Activated CD4-positive, alpha-beta T cell treated with anti-CD3 and anti-CD28 coated beads, Interleukin-2, Interleukin-4, amounts not matched to agents 100 ng/mL and 50 ng/mL, durations not matched to agents 16 hours and 8 hours (primary cell): ENCODE results near the gene STX16.
"Not testable (repeated sequence)": the region's sequence is repeated elsewhere in the genome, so short reads cannot be mapped to it uniquely, and the experiment has no call there.

ENCODE experiments used
- DNase-seq: peaks from one replicate; pipeline ENCODE4 v3.0.0-alpha.2; 2020; ENCODE audit warnings: low spot score

Gene STX16

GRCh38 chr20:58712151-58712791 is 61.2 kb downstream of the STX16 start:
- no peak for DNase-seq

DNA sequence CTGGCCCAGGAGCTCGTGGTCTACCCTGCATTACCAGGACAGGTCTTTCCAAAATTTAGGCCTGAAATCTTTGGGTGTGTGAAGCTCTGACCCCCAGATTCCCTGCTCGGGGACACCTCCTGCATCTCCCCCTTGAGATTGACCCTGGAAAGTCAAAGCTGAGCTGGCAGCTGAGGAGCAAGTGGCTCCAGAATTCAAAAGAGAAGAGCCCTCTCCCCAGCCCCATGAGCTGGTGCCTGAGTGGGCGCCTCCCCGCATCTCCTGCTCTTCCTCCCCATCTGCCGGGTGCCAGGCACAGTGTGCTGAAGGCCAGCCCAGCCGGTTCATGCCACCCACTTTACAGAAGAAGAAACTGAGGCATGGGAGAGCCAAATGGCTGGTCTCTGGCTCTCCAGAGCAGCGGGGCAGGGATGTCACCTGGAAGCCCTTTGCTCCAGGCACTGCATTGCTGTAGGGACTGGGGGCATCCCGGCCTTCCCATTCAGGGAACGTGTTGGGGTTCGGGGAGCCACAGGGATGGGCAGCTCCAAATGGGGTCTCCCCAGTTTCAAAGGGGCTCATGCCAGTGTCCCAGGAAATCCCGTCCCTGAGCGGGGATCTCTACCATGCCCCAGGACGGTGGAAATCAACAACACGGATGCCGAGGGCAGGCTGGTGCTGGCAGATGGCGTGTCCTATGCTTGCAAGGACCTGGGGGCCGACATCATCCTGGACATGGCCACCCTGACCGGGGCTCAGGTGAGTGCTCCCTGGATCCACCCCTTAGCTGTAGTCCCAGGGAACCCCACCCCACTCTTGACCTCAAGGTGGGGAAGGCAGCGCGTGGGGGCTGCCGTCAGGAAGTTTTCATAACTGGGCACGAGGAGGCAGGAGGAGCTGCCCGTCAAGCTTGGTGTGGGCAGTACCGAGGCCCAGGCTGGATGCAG is 62.0 kb downstream of the STX16 start:
- no peak for DNase-seq

DNA sequence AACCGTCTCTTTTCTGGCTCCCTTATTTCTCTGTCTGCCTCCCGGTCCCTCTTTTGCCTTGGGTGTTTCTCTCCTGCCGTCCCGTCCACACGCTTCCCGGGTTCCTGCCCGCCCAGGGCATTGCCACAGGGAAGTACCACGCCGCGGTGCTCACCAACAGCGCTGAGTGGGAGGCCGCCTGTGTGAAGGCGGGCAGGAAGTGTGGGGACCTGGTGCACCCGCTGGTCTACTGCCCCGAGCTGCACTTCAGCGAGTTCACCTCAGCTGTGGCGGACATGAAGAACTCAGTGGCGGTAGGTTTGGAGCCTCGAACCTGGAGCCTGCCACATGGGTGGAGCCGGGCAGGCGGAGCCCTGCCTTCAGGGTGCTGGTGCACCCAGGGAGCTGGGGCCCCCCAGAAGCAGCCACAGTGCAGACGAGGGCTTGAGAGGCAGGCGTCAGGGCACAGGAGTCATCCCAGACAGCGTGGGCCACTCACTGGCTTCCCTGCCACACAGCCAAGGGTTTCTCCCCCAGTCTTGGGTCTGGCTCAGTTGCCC is 62.8 kb downstream of the STX16 start:
- no peak for DNase-seq

DNA sequence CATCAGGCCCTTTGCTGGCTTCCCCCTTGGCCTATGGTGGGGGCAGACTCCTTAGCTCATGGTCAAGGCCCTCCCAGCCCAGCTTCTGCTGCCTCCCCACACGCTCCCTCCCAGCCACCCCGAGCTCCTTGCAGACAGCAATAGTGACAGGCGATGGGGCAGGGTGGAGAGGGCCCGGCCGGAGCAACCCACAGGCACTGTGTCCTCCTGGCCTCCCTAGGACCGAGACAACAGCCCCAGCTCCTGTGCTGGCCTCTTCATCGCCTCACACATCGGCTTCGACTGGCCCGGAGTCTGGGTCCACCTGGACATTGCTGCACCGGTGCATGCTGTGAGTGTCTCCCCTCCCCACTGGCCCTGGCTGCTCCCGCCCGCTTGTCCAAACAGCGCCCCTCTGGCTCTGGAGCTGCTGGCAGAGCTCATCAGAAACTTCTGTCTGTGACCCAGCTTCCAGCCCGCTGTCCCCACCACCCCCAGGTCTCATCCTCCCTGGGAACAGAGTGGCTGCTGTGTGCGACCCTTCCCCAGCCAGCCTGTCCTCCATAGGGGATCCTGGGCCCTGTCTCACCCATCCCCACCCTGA is 63.3 kb downstream of the STX16 start:
- DNase-seq: no peak

DNA sequence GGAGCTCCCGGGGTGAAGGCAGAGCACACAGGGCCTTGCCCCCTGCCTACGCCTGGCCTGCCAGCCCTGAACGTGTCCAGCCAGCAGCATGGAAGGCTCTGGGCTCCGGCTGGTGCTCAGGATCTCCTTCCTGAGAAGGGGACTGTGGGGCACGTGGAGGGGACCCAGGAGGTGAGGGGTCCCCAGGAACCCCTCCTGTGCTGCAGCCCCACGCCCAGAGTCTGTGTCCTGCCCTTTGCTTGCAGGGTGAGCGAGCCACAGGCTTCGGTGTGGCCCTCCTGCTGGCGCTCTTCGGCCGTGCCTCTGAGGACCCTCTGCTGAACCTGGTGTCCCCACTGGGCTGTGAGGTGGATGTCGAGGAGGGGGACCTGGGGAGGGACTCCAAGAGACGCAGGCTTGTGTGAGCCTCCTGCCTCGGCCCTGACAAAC is 63.9 kb downstream of the STX16 start:
- DNase-seq: no peak

DNA sequence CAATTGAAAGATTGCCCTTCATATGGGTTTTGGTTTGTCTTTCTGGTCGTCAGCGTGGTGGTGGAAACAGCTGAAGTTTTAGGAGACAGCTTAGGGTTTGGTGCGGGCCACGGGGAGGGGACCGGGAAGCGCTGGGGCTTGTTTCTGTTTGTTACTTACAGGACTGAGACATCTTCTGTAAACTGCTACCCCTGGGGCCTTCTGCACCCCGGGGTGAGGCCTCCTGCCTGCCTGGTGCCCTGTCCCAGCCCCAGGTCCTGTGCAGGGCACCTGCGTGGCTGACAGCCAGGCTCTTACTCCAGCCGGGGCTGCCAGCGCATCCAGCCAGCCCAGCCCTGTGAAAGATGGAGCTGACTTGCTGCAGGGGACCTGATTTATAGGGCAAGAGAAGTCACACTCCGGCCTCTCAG is 64.3 kb downstream of the STX16 start:
- DNase-seq: no peak

GRCh38 chr20:58715801-58716475 is 64.9 kb downstream of the STX16 start:
- no peak for DNase-seq

DNA sequence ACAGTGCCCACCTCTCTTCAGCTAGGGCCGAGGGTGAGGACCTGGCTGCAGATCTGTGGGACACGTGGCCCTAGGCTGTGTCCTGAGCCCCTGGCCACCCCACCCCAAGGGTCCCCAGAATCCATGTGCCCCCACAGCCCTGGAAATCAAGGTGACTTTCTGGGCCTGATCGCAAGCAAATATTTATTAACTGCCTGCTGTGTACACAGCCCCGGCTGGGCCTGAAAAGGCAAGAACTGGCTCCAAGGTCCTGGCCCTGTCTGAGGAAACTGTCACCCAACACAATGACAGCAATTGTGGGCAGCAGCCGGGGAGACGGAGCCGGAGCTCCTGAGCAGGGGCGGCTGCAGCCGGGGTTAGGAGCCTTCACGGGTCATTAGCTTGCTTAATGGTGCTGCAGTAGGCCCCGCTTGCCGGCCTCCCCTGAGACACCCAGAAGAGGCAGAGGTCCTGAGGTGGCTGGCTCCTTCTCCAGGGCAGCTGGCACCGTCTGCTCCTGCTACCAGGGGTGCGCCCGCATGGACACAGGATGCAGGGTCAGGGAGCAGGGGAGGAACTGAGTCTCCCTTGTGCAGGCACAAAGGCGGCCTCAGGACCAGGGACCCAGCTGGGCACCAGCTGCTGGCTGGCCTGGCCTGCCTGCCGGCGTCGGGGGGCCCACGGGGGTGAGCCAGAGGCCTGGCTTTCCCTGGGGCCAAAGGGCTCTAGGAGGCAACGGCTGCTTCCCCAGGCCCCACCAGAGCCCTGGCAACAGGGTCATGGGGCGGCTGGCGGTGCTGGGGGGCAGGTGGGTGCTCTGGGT is 65.6 kb downstream of the STX16 start:
- DNase-seq: no peak

- no peak for DNase-seq
These were observed 66.4 kb downstream of the STX16 start for GRCh38 chr20:58717278-58718091.

DNA sequence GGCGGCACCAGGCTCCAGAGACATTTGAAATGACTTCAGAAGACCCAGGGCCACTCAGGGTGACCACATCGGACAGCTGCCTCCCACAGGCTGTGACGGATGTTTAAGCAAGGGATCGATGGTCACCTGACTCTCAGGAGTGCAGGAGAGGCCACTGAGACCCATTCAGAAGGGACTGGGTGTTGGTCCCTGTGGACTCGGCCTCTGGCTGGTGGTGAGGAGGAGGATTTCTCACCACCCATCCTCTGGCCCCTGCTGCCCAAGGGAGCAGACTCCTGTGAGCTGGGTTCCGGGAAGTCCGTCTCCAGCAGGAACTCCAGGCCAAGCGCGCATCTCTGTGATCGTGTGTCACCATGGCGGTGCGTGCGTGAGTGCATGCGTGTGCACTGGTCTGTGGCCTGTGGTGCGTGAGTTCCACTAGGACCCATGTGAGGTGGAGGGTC is 67.1 kb downstream of the STX16 start:
- no peak for DNase-seq

DNA sequence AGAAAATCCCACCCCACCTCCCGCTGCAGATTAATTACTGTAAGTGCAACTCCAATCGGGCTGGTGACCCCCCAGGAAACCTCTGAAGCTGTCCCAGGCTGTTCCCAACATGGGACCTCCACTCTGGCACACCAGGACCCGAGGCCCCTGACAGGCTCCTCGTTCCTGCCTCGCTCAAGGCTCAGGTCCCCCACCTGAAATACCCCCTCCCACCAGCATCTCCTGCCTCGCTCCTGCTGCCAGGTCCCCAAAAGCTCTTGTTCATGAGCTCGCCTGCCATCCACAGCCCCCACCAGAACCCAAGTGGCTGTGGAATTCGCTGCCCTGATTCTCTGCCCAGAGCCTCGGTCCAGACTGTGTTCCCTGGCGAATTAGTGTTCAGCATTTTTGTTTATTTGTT is 67.6 kb downstream of the STX16 start:
- no peak for DNase-seq

GRCh38 chr20:58719258-58719657 is 68.2 kb downstream of the STX16 start:
- no peak for DNase-seq

GRCh38 chr20:58719971-58720371 is 68.9 kb downstream of the STX16 start:
- no peak for DNase-seq

DNA sequence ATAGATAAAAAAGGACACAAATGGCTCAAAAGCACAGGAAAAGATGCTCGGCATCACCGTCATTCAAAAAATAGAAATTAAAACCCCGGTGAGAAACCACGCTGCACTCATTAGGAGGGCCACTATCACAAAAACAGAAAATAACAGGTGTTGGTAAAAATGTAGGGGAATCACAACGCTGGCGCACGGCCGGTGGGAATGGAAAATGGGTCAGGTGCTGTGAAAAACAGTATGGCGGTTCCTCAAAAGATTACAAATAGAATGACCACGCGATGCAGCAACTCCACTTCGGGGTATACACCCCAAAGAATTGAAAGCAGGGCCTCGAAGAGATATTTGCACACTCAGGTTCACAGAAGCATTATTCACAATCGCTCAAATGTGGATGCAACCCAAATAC is 69.8 kb downstream of the STX16 start:
- no peak for DNase-seq

- DNase-seq: no peak
These were observed 71.1 kb downstream of the STX16 start for GRCh38 chr20:58721951-58722778.

DNA sequence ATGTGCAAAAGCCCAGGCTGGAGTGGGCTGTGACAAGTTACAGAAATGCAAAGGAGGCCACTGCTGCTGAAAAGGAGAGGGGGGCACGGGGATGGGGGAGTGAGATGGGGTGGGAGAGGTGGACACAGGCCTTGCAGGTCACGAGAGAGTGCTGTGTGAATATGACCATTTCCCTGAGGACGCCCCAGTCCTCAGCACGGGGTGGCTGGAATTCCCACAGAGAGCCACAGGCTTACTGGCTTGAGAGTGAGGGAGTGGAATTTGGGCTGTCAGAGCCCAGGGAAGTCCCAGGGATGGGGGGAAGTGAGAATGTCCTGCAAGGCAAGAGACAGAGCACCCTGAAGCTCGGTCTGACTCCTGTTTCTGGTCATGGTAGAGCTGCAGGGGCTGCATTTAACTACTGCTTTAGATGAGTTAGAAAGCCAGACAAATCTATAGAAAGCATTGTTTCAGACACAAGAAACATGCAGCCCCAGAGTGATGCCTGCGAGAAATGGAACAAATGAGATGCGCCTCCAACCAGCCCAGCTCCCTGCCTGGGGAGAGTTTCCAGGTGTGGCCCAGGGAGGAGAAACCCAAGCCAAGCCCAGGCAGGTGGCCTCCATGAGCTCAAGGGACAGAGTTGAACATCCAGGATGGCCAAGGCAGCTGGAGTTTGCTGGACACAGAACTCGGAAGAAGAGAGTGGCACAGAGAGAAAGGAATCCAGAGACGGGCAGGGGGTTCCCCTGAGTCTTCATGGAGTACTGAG is 72.0 kb downstream of the STX16 start:
- DNase-seq: no peak

- DNase-seq: no peak
These were observed 72.5 kb downstream of the STX16 start for GRCh38 chr20:58723628-58723984.

DNA sequence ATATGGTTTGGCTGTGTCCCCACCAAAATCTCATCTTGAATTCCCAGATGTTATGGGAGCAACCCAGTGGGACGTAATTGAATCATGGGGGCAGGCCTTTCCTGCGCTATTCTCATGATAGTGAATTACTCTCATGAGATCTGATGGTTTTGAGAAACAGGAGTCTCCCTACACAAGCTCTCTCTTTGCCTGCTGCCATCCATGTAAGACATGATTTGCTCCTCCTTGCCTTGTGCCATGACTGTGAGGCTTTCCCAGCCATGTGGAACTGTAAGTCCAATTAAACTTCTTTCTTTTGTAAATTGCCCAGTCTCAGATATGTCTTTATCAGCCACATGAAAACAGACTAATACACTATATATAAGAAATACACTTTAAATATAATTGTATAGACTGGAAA is 75.1 kb downstream of the STX16 start:
- not testable (repeated sequence) for DNase-seq
